ENCODE measurements around the gene RO60. TPM values are rescaled to one million over a fixed set of nuclear protein-coding genes. Genes with fewer than 3 reads are reported as not detected.
"Not testable (repeated sequence)": the region's sequence is repeated elsewhere in the genome, so short reads cannot be mapped to it uniquely, and the experiment has no call there.

RO60 gene
- 96.5 and 97.0 TPM in 2 replicates for total RNA-seq (2014; rRNA removed)
- 10.9 TPM for polyA plus RNA-seq (2012)

GRCh38 chr1:193059282-193060114, at the start of gene RO60, which contains the start of gene UCHL5:
Gene RO60, plus strand, starts transcription at chr1:193059612. Its CDS starts 9,443 bp downstream, at chr1:193069055.
Gene UCHL5, minus strand, starts transcription at chr1:193059360. Its CDS starts 100 bp downstream, at chr1:193059260.
- peak; percentile 99 for DNase-seq (ENCODE audit: low read depth)

DNA sequence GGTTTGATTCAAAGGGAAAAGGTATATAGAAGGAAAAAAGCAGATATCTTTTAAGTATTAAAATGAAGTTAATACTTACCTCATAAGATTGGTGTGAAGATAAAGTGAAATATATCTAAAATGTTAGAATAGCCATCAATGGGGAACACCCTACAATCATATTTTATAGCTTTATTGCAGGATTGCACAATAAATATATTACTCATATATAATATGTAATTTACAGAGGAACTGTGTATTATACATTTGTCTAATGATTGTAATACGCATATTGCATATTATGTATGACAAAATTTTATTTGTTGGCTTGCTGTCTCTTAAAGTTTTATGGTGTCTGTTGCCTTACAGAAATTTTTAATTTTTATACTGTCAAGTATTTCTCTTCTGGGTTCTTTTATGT, 48.0 kb upstream of the RO60 start:
- no peak for DNase-seq (ENCODE audit: low read depth)

DNA sequence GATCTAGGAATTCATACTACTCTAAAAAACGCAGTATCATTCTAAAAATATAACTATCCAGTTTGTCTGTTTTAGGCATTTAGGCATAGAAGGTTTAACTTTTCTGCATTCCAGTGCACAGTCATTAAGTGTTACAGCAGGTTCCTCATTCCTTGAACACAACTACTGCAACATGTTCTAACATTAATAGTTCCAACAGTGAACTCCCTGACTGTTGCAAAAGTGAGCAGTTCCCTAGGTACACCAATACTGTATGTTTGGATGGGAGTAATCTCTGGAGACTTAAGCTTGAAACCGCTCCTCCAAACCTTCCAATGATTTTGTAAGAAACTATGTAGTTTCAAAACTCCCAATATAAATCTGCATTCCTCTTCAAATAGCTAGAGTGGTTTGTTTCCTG, 46.4 kb upstream of the RO60 start:
- DNase-seq (ENCODE audit: low read depth) = no peak

GRCh38 chr1:193013707-193014106, 45.7 kb upstream of the RO60 start:
- no peak for DNase-seq (ENCODE audit: low read depth)

DNA sequence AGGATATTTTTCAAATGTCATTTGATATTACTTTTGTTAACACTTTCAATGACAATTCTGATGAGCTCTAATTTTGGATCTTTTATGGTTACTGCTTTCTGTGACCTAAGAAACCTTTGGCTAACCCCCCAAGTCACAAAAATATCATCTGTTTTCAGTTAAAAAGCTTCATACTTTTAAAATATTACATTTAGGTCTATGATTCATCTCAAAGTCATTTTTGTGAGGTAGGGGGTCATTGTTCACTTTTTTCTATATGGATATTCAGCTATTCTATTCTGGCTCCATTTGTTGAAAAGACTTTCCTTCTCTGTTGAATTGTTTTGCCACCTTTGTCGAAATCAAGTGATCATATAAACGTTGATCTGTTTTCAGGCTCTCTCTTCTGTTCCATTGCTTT, 45.0 kb upstream of the RO60 start:
- DNase-seq (ENCODE audit: low read depth) = no peak

DNA sequence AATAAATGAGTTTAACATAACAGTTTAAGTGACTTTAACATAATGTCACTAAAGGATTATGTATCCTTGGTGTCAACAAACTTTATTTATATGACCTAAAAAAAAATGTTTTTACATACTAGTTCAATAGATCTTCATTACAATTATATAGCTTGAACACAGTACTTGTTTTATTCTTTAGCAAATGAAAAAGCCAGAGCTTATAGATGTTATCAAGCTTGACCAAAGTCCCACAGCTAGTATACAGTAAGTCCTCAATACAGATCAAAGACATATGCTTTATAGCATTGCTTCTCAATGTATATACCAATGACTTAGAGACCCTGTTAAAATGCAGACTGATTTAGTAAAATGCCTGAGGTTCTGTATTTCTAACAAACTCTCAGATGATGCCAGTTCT, 42.6 kb upstream of the RO60 start:
- DNase-seq (ENCODE audit: low read depth) = no peak

- DNase-seq (ENCODE audit: low read depth) = peak; percentile 60
Measured at GRCh38 chr1:193019442-193020026, 39.9 kb upstream of the RO60 start.

DNA sequence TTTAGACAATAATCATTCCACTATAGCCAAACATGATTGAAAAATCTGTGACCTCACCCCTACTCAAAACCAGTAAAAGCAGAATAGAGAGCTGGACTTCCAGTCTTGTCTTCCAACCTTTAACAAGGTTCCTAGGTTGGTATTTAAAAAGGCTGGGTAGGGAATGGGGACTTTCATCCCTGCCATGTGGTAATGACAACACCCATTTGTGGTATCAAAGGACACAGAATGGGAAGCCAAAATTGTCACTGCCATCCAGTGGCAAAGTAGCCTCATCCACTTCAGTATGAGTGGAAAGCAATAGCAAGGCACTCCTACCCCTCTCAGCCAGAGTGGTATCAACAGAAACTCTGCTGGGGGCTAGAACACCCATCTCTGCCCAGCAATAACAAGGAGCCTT, 34.2 kb upstream of the RO60 start:
- no peak for DNase-seq (ENCODE audit: low read depth)

DNA sequence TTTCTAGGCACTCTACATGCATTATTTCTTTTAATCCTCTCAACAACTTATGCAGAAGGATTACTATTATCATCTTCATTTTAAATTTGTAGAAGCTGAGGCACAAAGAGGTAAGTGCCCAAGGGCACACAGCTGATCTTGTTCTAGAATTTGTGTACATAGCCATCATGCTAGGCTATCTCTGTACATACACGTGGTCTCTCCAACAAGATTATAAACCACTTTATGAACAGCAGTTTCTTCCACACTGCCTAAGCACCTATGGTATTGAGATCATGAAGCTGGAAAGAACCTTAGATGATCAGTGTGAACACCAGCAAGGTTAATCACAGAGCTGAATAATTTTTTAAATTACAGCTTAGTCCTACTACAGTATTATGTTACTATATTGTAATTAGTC, 29.1 kb upstream of the RO60 start:
- DNase-seq (ENCODE audit: low read depth) = no peak

- peak; percentile 19 for DNase-seq (ENCODE audit: low read depth)
Measured at GRCh38 chr1:193031431-193031830, 28.0 kb upstream of the RO60 start.

- not testable (repeated sequence) for DNase-seq (ENCODE audit: low read depth)
Measured at GRCh38 chr1:193032643-193033427, 26.6 kb upstream of the RO60 start.

DNA sequence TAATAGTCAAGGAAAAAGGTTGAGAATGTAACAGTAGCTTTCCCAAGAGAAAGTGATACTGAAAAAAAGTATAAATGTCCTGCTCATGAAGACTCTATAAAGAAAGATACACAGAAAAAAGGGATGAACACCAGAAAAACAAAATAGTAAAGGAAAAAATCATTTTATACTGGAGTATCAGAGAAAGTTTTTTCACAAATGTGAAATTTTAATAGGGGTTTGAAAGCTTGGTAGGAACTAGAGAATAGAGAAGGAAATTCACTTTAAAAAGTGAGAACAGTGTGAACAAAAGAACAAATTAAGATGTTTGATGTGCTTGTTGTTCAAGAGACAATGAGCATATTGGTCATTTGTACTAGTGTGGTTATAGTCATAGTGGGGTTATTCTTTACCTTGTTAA, 25.8 kb upstream of the RO60 start:
- no peak for DNase-seq (ENCODE audit: low read depth)

DNA sequence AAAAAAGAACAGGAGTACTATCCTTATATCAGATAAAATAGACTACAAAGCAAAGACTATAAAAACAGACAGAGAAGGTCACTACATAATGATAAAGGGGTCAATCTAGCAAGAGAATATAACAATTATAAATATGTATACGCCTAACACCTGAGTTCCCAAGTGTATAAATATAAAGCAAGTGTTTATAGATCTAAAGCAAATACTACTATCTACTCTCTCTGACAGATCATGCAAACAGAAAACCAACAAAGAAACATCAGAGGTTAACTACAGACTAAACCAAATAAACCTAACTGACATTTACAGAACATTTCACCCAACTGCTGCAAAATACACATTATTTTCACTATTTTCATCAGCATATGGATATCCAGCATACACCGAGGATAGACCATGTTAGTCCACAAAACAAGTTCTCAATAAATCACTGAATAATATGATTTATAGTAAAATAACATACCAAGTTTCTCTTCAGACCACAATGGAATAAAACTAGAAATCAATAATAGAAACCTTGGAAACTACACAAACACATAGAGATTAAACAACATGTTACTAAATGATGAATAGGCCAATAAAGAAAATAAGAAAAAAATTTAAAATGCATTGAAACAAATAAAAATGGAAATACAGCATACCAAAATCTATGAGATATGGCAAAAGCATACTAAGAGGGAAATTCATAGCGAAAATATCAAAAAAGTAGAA, 22.9 kb upstream of the RO60 start:
- no peak for DNase-seq (ENCODE audit: low read depth)

DNA sequence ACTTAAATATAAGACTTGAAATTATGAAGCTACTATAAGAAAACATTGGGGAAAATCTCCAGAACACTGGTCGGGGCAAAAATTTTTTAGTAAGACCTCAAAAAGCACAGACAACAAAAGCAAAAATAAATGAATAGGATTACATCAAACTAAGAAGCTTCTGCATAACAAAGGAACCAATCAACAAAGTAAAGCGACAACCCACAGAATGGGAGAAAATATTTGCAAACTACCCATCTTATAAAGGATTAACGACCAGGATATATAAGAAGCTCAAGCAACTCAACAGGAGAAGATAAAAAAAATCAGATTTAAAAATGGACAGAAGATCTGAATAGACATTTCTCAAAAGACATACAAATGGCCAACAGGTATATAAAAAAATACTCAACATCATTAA, 19.4 kb upstream of the RO60 start:
- DNase-seq (ENCODE audit: low read depth) = no peak

DNA sequence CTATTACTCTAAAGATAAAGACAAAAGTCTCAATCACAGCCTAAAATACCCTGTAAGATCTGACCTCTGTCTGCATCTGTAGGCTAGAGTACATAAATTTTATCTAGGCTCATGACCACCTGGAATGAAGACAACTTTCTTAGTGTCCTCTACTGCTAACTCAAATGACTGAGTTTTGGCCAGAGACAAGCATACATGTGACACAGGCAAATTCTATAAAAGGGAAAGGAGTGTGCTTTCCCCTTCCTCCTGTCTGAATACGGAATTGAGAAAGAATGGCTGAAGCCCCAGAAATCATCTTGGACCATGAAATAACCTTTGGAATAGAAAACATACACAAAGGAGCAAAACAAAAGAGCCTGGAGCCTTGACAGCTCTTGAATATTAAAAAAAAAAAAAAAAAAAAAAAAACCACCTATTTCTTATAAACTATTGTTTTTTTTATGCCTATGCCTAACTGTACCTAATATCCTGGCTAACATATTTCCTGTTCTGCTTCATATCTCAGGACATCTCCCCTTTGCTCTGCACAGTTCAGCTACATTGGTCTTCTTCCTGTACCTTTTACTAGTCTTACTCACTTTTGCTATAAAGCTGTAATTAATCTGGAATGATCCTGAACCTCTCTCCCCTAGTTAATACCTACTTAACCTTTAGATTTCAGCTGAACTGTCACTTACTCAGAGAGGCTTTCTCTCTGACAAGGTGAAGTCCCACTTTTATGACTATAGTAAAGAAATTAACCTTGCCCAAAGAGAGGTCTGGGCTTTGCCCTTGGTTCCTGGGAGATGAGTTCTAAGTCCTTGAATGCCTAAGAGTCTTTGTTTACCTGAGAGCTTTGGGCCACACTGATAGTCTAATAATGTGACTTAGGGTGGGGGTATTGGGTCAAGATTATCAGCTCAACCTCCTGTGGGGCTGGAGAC, 16.4 kb upstream of the RO60 start:
- DNase-seq (ENCODE audit: low read depth) = no peak

GRCh38 chr1:193048913-193049312, 10.5 kb upstream of the RO60 start:
- DNase-seq (ENCODE audit: low read depth) = not testable (repeated sequence)

GRCh38 chr1:193054169-193054675, 5.2 kb upstream of the RO60 start:
- no peak for DNase-seq (ENCODE audit: low read depth)

- DNase-seq (ENCODE audit: low read depth) = peak; percentile 42
Measured at GRCh38 chr1:193058529-193059281, 707 bp upstream of the RO60 start.

GRCh38 chr1:193060115-193060403, 647 bp downstream of the RO60 start:
- DNase-seq (ENCODE audit: low read depth) = no peak

DNA sequence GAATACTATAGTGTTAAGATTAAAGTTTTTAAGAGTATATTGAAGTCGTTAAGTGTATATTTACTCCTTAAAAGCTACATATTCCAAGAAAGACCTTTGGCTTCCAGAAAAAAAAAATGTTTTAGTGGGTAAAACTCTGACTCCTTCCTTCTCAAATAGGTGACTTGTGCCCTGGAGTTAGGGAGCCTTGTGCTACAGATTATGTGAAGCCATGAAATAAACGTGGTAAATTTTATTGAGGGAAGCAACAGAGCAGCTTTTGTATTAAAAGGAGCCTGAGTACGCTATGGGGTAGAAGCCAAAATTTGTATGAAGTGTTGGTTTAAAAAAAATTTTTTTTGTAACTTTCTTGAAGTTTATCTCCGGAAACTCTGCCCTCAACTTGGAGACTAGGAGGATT, 994 bp downstream of the RO60 start:
- DNase-seq (ENCODE audit: low read depth) = no peak
